COR-L47 (cell line): ENCODE results near the gene GMEB1.
A peak's percentile ranks its signal among the peaks of the same experiment; 100 is the strongest.

Source experiments
- DNase-seq: peaks from one replicate; lab custom pipeline; 2025; lab: John Stamatoyannopoulos, UW

GMEB1 gene

DNA sequence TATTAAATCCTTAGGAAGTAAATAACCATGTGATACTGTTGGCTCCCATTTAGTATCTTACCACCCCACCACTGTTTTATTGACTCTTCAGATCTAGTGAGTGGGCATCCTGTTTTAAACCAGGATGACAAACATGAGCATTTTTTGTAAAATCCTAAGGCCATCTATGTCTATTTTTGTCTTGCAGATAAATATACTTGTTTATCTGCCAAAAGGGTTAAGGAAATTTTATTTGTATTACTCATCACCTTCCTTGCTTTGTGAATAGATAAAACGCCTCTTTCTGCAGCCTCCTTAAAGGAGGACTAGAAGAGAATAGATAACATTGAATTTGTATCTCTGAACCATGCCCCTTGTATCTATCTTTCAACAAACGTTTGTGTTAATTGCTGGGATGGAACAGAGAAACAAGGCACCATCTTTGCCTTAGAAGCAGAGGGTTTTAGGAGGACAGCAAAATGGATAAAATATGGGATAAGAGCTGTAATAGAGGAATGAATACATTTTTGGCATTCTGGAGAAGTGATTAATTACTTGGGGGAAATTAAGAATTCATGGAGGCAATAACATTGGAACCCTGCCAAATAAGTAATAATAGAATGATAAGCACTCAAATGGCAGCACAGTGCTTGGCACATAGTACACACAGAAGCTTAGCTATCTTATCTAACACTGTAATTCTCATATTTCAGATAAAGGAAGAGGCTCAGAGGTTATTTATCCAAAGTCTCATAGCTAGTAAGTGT is 82.9 kb downstream of the GMEB1 start:
- no peak for DNase-seq

DNA sequence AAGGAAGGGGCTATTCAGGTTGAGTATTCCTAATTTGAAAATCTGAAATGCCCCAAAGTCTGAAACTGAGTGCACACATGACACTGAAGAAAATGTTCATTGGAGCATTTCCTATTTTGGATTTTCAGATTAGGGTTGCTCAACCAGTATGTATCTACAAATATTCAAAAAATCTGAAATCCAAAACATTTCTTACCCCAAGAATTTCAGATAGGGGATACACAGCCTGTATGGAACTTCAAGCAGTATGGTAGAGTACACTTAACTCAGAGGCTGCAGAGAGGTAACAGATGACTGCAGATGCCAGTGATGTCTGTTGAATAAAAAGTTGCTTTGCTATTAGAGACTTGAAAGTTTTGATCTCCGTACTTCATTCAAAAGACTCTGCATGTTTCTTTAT is 87.1 kb downstream of the GMEB1 start:
- DNase-seq: no peak

DNA sequence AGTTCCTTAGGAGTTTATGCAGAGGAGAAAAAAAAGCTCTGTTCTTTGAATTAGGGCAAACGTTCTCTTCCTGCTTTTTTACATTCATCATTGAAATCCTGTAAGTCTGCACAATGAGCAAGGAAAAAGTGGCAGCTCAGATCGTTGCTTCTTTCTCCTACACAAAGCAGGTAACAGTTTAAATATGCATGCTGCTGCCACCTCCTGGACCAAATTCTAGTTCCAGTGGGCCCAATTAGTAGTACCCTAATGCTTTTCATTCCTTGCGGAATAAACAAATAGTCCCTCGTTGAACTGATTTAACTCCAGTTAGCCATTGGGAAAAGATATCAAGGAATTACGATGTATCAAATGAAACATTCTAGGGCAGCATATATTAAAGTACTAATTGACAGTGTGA is 88.3 kb downstream of the GMEB1 start:
- DNase-seq: peak; percentile 8

DNA sequence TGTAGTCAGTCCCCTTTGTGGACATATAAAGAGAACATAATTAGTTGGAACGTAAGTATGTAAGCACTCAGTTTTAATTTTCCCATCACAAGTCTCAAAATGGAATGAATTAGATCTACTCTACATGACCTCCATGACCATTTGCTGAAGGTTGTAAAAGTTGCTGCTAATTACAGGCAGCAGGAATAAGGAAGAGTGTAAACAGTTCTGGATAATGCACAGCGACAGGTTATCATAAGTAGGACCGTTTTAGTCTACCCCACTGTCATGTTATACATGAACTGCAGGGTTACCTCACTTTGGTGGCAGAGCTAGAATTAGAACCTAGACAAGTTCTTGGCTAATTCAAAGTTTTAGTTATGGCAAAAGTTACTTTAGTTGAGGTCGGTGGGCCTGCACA is 89.8 kb downstream of the GMEB1 start:
- no peak for DNase-seq

DNA sequence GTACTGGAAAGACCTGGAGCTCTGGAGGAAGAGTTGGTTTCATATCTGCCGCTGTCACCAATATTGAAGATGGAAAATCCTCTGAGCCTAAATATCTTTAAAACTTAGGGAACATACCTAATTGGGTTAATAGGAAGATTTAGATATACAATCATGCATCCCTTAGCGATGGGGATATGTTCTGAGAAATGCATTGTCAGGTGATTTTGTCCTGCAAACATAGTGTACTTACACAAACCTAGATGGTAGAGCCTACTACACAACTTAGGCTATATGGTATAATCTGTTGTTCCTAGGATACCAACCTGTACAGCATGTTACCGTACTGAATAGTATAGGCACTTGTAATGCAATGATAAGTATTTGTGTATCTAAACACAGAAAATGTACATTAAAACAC is 90.7 kb downstream of the GMEB1 start:
- DNase-seq: no peak

DNA sequence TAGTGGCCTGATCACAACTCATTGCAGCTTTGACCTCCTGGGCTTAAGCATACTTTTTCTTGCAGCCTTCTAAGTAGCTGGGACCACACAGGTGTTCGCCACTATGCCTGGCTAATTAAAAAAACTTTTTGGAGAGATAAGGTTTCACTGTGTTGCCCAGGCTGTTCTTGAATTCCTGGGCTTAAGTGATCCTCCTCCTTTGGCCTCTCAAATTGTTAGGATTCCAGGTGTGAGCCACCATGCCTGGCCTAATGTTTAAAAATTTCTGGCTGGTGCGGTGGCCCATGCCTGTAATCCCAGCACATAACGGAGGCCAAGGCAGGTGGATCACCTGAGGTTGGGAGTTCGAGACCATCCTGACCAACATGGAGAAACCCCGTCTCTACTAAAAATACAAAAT is 92.6 kb downstream of the GMEB1 start:
- DNase-seq: no peak

DNA sequence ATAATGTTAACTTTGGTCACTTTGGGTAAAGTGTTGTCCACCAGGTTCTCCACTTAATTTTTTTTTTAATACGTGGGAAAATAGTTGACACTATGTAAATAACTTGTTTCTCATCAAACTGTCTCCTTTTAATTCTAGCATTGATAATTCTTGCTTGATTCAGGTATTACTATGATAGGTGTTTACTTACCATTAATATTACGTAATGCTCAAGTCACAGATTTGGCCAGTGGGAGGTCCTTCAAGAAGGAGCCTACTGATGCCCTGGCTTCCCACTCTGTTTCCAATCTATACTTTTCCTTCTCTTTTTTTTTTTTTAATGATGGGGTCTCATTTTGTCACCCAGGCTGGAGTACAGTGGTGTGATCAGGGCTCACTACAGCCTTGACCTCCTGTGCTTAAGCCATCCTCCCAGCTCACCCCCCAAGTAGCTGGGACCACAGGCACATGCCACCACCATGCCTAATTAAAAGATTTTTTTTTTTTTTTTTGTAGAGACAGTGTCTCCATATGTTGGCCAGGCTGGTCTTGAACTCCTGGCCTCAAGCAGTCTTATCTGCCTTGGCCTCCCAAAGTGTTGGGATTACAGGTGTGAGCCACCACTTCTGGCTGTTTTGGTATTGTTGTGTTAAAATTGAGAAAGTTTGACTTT is 98.1 kb downstream of the GMEB1 start:
- DNase-seq: no peak
